Posterior cingulate gyrus (tissue), 11 donors: Measurements from ENCODE around the gene ZNF280B.
"Not testable (repeated sequence)": the region's sequence is repeated elsewhere in the genome, so short reads cannot be mapped to it uniquely, and the experiment has no call there.

ENCODE experiments used
- DNase-seq, 10 donors: peaks; one replicate each; pipeline versions ENCODE4 v3.0.0 to v3.0.0-alpha.2; 2020 to 2021; ENCODE audit warnings: mixed read lengths in 3 of 10
- intact Hi-C: fragments of 100-400 bp; cut with DNase I; formaldehyde crosslinking; loops from one replicate; pipeline ENCODE4 v1.15.1; 2023

The ZNF280B gene

DNA sequence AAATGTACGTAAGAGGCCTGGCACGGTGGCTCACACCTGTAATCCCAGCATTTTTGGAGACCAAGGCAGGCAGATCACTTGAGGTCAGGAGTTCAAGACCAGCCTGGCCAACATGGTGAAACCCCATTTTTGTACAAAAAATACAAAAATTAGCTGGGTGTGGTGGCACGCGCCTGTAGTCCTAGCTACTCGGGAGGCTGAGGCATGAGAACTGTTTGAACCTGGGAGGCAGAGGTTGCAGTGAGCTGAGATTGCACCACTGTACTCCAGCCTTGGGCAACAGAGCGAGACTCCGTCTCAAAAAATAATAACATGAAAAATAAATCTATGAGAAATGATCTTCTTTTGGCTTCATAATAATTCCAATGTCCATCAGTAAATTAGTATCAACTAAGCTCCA, 2.3 kb upstream of the ZNF280B start:
- intact Hi-C loops = loop anchor here (5.0 kb wide), 1 partner anchor 446 kb away; no protein-coding TSS in a partner anchor
- not testable (repeated sequence) for DNase-seq

- intact Hi-C loops = loop anchor here (5.0 kb wide), 1 partner anchor 447 kb away; no protein-coding TSS in a partner anchor
- DNase-seq = not testable (repeated sequence)
Measured at GRCh38 chr22:22509912-22510311, 1.4 kb upstream of the ZNF280B start.

- no peak for DNase-seq
- intact Hi-C loops = no loop called here
Measured at GRCh38 chr22:22507743-22508273, 734 bp downstream of the ZNF280B start.

DNA sequence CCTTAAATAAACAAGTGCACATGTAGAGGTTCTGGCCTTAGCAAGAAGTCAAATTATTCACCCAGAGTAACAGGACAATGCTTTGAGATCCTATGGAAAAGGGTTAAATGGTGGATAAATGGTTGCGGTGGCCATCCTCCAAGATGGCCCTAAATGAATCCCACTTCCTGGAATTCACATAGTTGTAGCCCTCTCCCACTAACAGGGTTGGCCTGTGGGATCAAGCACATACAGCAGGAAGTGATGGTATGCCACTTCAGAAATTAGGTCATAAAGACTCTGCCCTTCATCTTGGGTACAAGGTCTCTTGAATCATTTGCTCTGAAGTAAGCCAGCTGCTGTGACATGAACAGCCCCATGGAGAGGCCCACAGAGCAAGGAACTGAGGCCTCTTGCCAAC, 1.8 kb downstream of the ZNF280B start:
- intact Hi-C loops = no loop called here

DNA sequence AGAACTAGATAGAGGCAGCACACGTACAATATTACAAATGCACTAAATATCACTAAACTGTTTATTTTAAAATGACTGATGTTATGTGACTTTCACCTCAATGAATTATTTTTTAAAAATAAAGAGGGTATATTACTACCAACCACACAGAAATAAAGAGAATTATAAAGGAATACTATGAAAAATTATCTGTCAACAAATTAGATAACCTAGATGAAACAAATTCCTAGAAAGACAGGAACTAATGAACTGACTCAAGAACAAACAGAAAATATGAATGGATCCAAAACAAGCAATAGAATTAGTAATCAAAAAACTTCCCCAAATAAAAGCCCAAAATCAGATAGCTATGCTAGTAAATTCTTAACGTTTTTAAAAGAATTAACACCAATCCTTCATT, 10.3 kb downstream of the ZNF280B start:
- intact Hi-C loops = no loop called here

More for the DNA sequence above, 1.8 kb downstream of the ZNF280B start:
- no peak for DNase-seq

GRCh38 chr22:22491589-22491988, 17.0 kb downstream of the ZNF280B start:
- intact Hi-C loops, DNase-seq: not testable (repeated sequence)

More for the DNA sequence above, 10.3 kb downstream of the ZNF280B start:
- no peak for DNase-seq

DNA sequence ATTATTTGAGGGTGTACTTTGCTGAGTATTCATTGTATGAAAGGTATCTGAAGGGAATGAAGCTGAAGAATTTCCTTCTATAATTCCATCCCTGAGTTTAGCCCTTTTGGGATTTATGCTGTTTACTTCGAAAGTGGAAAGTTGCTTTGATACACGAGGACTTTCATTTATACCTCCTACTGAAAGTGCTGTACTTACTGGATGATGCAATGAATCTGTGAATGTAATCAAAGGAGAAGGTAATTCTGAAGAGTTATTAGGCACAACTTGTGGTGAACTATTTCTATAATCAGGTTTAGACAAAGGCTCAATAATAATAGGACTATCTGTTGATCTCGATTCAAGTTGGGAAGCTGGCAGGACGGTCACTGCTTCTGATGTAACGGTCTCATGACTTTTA, 19.8 kb downstream of the ZNF280B start:
- intact Hi-C loops = no loop called here

GRCh38 chr22:22487869-22488597, 20.5 kb downstream of the ZNF280B start:
- intact Hi-C loops = no loop called here
- no peak for DNase-seq

More for the DNA sequence above, 19.8 kb downstream of the ZNF280B start:
- DNase-seq = no peak

GRCh38 chr22:22487059-22487458, 21.5 kb downstream of the ZNF280B start:
- intact Hi-C loops = no loop called here
- DNase-seq = no peak

DNA sequence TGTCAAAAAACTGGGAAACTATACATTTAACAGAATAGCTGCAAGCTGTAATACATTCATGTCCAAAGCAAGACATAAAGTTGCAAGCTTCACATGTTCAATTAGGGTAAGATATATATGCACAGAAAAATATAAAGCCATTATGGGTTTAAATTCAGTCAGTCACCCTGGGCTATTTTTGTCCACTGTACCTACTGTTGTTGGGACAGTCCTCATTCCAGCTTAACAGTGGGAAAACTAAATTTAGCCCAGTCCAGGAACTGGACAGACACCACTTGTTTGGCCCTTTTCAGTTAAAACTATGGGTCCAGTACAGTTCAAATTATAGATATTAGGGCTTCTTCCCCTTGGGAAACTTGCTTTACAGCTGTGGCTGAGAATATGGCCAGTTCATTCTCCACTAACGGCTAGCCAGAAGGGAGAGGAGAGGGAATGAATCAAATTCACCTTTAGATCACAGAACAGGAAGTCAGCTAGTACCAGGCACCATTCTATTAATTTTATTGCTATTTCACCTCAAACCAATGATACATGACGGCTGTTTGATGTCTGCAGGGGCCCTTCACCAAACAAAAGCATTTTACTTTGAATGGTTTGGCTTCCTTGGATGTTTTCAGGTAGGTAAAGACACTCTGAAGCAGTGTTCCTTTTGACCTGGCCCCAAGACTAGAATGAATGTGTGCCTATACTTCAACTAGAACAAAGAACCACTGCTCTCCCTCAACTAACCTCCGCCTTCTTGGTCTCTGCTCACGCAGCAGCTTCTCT, 22.2 kb downstream of the ZNF280B start:
- intact Hi-C loops = no loop called here

GRCh38 chr22:22485524-22485923, 23.0 kb downstream of the ZNF280B start:
- DNase-seq = no peak
- intact Hi-C loops = no loop called here

More for the DNA sequence above, 22.2 kb downstream of the ZNF280B start:
- no peak for DNase-seq

- no peak for DNase-seq
- intact Hi-C loops = no loop called here
Measured at GRCh38 chr22:22484023-22484422, 24.5 kb downstream of the ZNF280B start.

DNA sequence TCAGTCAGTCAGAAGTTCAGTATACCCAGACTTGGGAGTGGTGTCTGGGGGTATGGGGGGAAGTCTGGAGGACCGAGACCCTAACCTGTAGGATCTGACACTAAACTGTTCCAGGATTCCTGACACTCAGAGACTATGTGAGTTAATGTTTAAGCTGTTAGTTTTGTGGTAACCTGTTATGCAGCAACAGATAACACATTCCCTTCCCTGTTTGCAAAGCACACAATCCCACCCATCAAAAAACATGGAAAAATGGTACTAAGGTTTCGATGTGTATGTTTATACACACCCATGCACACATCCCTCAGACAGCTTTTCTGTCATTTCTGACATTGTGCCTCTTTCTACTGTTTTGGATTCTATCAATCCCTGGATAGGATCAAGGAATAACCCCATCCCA, 27.6 kb downstream of the ZNF280B start:
- intact Hi-C loops = no loop called here

DNA sequence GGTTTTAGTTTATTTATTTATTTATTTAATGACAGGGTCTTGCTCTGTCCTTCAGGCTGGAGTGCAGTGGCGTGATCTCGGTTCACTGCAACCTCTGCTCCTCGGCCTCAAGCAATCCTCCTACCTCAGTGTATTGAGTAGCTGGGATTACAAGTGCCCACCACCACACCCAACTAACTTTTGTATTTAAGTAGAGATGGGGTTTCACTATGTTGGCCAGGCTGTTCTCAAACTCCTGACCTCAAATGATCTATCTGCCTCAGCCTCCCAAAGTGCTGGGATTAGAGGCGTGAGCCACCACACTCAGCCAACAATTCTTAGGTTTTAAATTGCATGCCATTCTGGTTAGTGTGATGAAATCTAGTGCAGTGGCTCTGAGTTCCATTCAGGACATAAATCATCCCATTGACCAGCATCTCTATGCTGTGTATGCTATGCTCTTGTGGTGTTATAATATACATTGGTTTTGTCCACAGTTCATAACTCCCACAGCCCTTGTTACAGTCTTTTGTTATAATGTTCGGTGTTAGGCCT, 28.5 kb downstream of the ZNF280B start:
- intact Hi-C loops = no loop called here
- no peak for DNase-seq

More for the DNA sequence above, 27.6 kb downstream of the ZNF280B start:
- DNase-seq = no peak

GRCh38 chr22:22479116-22479515, 29.4 kb downstream of the ZNF280B start:
- intact Hi-C loops = no loop called here
- no peak for DNase-seq

DNA sequence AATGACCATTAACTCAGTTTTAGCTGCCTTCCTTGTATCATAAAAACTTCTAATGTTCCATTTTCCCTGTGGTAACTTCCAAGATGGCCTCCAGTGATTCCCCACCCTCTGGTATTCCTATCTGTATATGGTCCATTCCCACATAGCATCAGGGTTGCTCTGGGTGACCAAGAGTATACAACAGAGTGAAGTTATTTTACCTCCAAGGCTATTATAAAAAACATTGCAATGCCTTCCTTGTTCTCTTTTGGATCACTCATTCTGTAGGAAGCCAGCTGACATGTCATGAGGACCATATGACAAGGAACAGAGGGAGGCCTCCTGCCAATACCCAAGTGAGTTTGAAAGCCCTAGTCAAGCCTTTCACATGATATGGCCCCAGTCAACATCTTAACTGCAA, 30.1 kb downstream of the ZNF280B start:
- DNase-seq = no peak
- intact Hi-C loops = no loop called here

GRCh38 chr22:22474733-22475132, 33.8 kb downstream of the ZNF280B start:
- DNase-seq = no peak
- intact Hi-C loops = no loop called here

GRCh38 chr22:22471104-22471503, 37.4 kb downstream of the ZNF280B start:
- DNase-seq, intact Hi-C loops: not testable (repeated sequence)

DNA sequence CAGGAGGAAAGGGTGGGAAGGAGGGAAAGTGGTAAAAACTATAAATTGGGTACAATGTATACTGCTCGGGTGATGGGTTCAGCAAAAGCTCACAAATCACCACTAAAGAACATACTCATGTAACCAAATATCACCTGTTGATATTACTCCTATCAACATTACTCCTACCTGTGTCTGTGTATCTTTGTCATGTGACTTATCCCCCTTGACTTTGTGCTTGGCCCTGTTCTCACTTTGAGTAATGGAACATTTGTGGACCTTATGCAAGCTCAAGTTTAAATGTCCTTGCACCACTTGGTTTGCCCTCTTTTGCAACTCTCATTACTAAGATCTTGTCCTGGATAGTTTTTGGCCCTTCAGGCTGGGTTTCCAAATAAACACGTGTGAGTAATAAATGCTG, 39.0 kb downstream of the ZNF280B start:
- intact Hi-C loops = loop anchor here (10.0 kb wide), 1 partner anchor 655 kb away; no protein-coding TSS in a partner anchor
- no peak for DNase-seq

DNA sequence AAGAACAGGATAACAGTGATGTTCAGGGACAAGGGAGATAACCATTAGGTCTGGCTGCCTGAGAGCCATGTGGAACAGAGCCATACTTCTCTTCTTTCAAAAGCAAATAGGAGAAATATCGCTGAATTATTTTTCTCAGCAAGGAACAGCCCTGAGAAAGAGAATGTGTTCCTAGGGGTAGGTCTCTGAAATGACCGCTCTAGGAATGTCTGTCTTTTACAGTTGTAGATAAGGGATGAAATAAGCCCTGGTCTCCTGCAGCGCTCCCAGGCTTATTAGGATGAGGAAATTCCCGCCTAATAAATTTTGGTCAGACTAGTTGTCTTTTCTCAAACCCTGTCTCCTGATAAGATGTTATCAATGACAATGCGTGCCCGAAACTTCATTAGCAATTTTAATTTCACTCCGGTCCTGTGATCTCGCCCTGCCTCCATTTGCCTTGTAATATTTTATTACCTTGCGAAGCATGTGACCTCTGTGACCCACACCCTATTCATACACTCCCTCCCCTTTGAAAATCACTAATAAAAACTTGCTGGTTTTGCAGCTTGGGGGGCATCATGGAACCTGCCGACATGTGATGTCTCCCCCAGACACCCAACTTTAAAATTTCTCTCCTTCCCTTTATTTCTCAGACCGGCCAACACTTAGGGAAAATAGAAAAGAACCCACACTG, 39.6 kb downstream of the ZNF280B start:
- DNase-seq = not testable (repeated sequence)
- intact Hi-C loops = loop anchor here (10.0 kb wide), 1 partner anchor 656 kb away; no protein-coding TSS in a partner anchor
